GM21367 (cell line): ENCODE data around the gene DPEP3.
"Not testable (repeated sequence)": the region's sequence is repeated elsewhere in the genome, so short reads cannot be mapped to it uniquely, and the experiment has no call there.

Experiments
- ATAC-seq: cut with Tn5 transposase; IDR thresholded peaks from one replicate; pipeline ENCODE4 v1.9.1; 2021; ENCODE audit not compliant: unreplicated experiment

DPEP3 gene

GRCh38 chr16:67994040-67994408 lies 13.7 kb upstream of the DPEP3 start:
- ATAC-seq, result not testable (repeated sequence)

- ATAC-seq, result peak; percentile 48
These were observed 13.1 kb upstream of the DPEP3 start for GRCh38 chr16:67993207-67994039.

DNA sequence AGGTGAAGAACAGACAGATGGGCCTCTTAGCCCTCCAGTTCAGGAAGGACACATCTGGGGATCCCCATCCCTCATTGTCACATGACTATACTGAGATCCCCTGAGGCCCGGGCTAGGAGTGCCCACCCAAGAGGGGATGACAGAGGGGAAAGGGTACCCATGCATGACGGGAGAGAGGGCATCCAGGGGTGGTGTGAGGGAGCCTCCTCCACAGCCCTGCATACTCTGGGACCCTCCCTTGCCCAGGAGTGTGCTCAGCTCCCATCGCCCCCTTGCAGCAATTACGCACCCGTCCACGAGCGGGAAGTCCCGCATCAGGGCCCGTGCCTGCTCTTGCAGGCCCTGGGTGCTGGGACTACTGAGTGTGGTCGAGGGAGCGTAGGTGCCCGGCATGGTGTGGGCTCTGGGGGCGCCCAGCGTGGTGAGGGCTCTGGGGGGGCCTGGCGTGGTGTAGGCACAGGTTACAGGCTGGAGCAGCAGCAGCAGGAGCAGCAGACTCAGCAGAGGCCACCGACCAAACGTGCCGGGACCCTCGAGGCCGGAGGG lies 12.4 kb upstream of the DPEP3 start:
- ATAC-seq, result no peak

GRCh38 chr16:67990018-67990386 lies 9.7 kb upstream of the DPEP3 start:
- no peak for ATAC-seq

DNA sequence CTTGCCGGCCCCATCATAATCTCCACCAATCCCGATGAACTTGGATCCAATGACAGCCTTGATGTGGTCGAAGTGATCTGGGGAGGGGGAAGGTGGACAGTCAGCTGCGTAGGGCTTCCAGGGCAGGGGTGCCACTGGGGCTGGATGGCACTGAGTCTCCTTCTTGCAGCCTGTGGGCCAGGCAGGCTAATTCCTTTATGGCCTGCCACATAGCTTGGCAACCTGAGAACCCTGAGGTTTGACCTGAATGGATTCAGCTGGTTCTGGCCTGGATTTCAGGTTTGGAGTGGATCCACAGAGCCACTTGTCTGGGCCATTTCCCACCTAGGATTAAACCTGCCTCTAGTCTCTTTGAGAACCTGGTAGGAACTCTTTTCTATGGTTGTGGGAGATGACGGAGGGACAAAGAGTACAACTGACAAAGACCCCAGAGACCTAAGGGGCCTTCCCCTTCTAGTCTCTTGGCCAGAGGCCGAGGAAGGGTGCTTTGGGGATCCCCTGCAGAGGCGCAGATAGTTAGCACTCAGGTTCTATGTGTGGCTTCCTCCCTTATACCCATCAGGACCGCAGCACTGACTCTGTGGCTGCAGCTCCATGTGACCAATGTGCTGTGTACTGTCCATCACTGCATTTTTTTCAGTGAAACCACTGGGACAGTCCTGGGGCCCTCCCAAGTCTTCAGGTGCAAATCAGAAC lies 9.2 kb upstream of the DPEP3 start:
- ATAC-seq, result no peak

- no peak for ATAC-seq
These were observed 8.4 kb upstream of the DPEP3 start for GRCh38 chr16:67988675-67989074.

DNA sequence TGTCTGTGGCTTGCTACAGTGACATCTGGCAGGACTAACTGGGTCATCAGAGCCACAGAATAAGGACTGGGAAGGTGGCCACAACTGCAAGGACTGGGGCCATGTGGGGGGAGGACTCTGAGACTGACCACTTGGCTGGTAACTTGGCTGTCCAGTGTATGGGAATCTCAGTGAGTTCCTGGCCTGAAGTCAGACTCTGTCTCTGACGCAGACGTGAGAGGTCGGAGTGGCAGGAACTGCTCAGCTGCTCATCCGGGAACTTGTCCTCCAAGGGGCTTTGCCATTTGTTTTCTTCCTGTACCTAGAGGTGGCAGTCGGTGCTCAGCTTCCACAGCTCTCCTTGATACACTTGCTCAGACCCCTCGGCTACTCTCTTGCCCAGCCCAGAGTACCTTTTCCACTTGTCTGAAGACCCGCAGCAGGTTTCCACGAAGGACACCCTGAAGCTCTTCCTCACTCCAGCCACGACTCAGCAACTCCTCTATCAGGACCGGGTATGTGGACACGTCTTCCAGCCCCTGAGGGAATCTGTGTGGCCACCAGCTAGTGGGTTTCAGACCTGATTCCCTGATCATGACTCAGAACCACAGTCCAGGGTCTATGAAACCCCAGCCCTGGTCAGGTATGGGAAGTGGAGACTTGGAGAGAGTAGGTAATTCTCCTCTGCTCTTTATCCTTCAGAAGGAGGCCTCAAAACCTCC lies 7.3 kb upstream of the DPEP3 start:
- ATAC-seq, result no peak

GRCh38 chr16:67986949-67987348 lies 6.7 kb upstream of the DPEP3 start:
- no peak for ATAC-seq

GRCh38 chr16:67982011-67982696 lies 1.9 kb upstream of the DPEP3 start:
- no peak for ATAC-seq

GRCh38 chr16:67977469-67978227 lies 2.7 kb downstream of the DPEP3 start:
- ATAC-seq, result no peak

DNA sequence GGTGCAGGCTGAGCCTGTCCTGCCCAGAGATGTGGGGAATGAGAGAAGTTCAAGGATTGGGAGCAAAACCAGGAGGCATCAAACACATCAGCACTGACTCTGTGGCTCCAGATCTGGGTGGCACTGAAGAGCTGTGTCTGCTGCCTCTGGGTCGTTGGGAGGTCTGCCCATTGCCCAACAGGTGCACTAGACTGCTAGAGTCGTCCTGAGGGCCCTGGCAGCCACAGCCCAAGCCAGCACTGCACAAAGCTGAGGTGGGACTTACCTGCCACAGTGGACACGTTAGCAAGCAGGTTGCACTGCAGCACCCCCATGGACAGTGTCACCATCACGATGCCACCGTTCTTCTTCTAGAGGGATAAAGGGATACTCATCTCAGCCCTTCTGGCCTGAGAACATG lies 3.3 kb downstream of the DPEP3 start:
- ATAC-seq, result no peak

DNA sequence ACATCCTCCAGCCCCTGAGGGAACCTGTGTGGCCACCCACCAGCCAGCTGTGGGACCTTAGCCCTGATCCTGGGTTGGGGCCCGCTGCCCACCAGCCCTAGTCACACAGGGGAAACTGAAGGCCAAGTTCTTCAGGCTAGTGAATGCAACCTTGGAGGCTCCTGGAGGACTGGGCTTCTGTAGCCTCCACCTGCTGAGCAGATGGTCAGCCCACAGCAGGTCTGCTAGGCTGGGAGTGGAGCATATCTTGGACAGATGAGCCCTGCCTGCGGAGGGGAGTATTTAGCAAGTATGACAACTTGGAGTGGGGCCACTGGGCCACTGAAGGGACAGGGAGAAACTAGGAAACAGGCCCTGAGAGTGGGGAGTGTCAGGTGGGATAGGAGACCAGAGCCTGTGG lies 4.1 kb downstream of the DPEP3 start:
- ATAC-seq, result no peak

- ATAC-seq, result no peak
These were observed 4.8 kb downstream of the DPEP3 start for GRCh38 chr16:67975321-67976105.

- ATAC-seq, result not testable (repeated sequence)
These were observed 8.0 kb downstream of the DPEP3 start for GRCh38 chr16:67972285-67972684.

GRCh38 chr16:67971111-67971510 lies 9.2 kb downstream of the DPEP3 start:
- no peak for ATAC-seq

- ATAC-seq, result no peak
These were observed 10.9 kb downstream of the DPEP3 start for GRCh38 chr16:67969254-67970039.

DNA sequence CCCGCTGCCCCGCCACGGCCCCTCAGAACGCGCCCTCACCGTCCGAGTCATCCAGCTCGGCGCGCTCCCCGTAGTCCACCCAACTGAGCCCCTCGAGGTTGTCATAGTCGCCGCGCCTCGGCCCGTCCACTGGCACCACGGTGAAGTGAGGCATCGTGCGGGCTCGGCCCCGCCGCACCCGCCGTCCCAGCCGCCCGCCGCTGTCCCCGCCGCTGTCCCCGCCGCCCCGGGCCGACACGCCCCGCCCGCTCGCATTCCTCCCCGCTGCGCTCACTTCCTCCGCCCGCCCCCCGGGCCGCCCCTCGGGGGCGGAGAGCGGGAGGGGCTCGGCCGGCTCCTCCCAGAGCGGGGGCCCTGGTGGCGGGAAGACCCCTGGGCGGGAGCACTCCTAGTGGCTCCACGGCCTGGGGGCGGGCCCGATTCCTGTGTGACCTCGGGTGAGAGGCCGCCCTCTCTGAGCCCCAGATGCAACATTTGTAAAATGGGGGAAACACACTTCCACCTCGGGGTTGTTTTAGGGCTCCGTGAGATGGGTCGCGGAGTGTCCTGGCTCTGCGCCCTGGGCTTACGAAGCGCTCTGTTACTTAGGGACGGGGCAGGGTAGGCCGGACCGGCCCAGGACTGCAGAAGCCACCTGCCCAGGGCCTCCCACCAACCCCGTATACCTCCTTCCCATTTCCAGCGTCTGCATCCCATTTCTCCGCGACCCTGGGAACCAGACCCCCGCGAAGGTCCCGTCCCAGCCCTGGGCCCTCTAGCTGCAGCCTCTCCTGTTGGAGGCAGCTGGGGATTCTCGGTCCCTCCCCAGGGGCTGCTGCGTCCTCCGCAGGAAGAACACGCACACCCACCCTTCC lies 11.7 kb downstream of the DPEP3 start, which contains the start of gene SLC12A4:
Gene SLC12A4 (minus strand): TSS at position 238 of the 854 bp plus-strand sequence. CDS start 84 bp downstream, at position 154.
- peak; percentile 64 for ATAC-seq

- ATAC-seq, result peak; percentile 15
These were observed 12.3 kb downstream of the DPEP3 start for GRCh38 chr16:67967958-67968399.
